ENCODE results near the gene PLPP1.

DNA sequence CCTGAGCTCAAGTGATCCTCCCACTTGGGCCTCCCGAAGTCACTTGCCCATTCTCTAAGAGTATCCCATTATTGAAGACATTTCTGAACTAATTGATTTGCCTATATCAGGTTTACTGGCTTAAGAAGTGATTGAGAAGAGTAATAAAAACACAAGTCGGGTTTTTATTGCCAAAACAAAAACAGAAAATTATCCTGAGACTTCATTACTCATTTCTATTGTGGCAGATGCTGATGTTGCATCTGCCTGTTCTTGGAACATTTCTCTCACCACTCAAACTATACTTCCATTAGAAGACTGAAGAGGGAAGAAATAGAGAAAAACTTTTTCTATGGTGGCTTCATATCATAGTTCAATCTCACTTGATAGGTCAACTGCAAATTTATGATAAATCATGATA is 41.9 kb upstream of the PLPP1 start:
- TF ChIP-seq, protein P1, sequence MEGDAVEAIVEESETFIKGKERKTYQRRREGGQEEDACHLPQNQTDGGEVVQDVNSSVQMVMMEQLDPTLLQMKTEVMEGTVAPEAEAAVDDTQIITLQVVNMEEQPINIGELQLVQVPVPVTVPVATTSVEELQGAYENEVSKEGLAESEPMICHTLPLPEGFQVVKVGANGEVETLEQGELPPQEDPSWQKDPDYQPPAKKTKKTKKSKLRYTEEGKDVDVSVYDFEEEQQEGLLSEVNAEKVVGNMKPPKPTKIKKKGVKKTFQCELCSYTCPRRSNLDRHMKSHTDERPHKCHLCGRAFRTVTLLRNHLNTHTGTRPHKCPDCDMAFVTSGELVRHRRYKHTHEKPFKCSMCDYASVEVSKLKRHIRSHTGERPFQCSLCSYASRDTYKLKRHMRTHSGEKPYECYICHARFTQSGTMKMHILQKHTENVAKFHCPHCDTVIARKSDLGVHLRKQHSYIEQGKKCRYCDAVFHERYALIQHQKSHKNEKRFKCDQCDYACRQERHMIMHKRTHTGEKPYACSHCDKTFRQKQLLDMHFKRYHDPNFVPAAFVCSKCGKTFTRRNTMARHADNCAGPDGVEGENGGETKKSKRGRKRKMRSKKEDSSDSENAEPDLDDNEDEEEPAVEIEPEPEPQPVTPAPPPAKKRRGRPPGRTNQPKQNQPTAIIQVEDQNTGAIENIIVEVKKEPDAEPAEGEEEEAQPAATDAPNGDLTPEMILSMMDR (IDR thresholded peaks at IDR 0.05; ENCODE audit: low read depth, low read length, poor library complexity, severe bottlenecking): no peak
- TF ChIP-seq EZH2phosphoT487 (IDR thresholded peaks at IDR 0.05; ENCODE audit: borderline replicate concordance, low read length): no peak
